Naive thymus-derived CD4-positive, alpha-beta T cell (primary cell): ENCODE data around the gene CFAP91. TPM values are rescaled to one million over a fixed set of nuclear protein-coding genes. Genes with fewer than 3 reads are reported as not detected.

Experiments used
- polyA plus RNA-seq, 2 donors: library from polyadenylated mRNA; unstranded; fragments of 300-500 nt; fragmentation: Illumina TruSeq; gene quantifications; one replicate each; pipeline ENCODE4 v1.2.3, GENCODE V29; 2021
- total RNA-seq, 6 experiments: library from RNA in 5 of 6; stranded (reverse) in 5 of 6; gene quantifications; 1 replicate in 5 of 6; 2 replicates in 1 of 6; pipeline ENCODE4 v1.2.3 and lab custom pipeline; 2021 to 2026

CFAP91 gene
- total and polyA plus RNA-seq, 7 experiments from 2014 or later, result 0.13 to 0.32 (median 0.17) TPM; not detected in 4

Other genes with a start within 250 kb of the CFAP91 start
- gene TMEM39A, start 239.4 kb upstream of the CFAP91 start, total RNA-seq, result 10 to 100 TPM; 34.9 to 59.5 (median 49.7) TPM
- gene TMEM39A, start 239.4 kb upstream of the CFAP91 start, polyA plus RNA-seq, result 10 to 100 TPM in 1 of 2 donors, 1 to 10 TPM in 1; 9.1 to 17.3 TPM
- 10 to 100 TPM; 27.5 to 41.0 (median 35.5) TPM for gene POGLUT1, start 234.1 kb upstream of the CFAP91 start, total RNA-seq
- 10 to 100 TPM; 27.9 to 30.7 TPM for gene POGLUT1, start 234.1 kb upstream of the CFAP91 start, polyA plus RNA-seq
- 10 to 100 TPM; 27.1 to 80.1 (median 73.4) TPM for gene TIMMDC1, start 204.5 kb upstream of the CFAP91 start, total RNA-seq
- gene TIMMDC1, start 204.5 kb upstream of the CFAP91 start, polyA plus RNA-seq, result 10 to 100 TPM; 53.5 to 59.6 TPM
- gene CD80, start 143.4 kb upstream of the CFAP91 start, total RNA-seq, result 10 to 100 TPM in 1 of 5 experiments, 1 to 10 TPM in 1, under 1 TPM in 1, not detected in 2; 0.13 to 15.1 (median 1.2) TPM
- not detected for gene CD80, start 143.4 kb upstream of the CFAP91 start, polyA plus RNA-seq
- gene ADPRH, start 123.5 kb upstream of the CFAP91 start, total RNA-seq, result 1 to 10 TPM in 3 of 5 experiments, under 1 TPM in 2; 0.38 to 6.9 (median 1.3) TPM
- under 1 TPM; 0.31 to 0.38 TPM for gene ADPRH, start 123.5 kb upstream of the CFAP91 start, polyA plus RNA-seq
- gene PLA1A, start 105.1 kb upstream of the CFAP91 start, total RNA-seq, result under 1 TPM in 1 of 5 experiments, not detected in 4; 0.73 TPM
- not detected for gene PLA1A, start 105.1 kb upstream of the CFAP91 start, polyA plus RNA-seq
- gene POPDC2, start 42.4 kb upstream of the CFAP91 start, total RNA-seq, result 1 to 10 TPM; 2.0 to 6.0 (median 4.4) TPM
- gene POPDC2, start 42.4 kb upstream of the CFAP91 start, polyA plus RNA-seq, result 1 to 10 TPM; 3.9 TPM
- 10 to 100 TPM; 25.6 to 55.0 (median 34.8) TPM for gene COX17, start 25.6 kb upstream of the CFAP91 start, total RNA-seq
- gene COX17, start 25.6 kb upstream of the CFAP91 start, polyA plus RNA-seq, result 10 to 100 TPM; 35.7 to 60.8 TPM
- under 1 TPM; 0.22 to 0.62 (median 0.44) TPM for gene NR1I2, start 79.1 kb downstream of the CFAP91 start, total RNA-seq
- under 1 TPM in 1 of 2 donors, not detected in 1; 0.26 TPM for gene NR1I2, start 79.1 kb downstream of the CFAP91 start, polyA plus RNA-seq